Putamen (tissue), 1 donor: ENCODE measurements around the gene CBX8.

Experiments
- DNase-seq: peaks from one replicate; pipeline ENCODE4 v3.0.0-alpha.2; 2016; ENCODE audit warnings: low spot score

The CBX8 gene

GRCh38 chr17:79792984-79793923, 3.6 kb downstream of the CBX8 start:
- DNase-seq = no peak

DNA sequence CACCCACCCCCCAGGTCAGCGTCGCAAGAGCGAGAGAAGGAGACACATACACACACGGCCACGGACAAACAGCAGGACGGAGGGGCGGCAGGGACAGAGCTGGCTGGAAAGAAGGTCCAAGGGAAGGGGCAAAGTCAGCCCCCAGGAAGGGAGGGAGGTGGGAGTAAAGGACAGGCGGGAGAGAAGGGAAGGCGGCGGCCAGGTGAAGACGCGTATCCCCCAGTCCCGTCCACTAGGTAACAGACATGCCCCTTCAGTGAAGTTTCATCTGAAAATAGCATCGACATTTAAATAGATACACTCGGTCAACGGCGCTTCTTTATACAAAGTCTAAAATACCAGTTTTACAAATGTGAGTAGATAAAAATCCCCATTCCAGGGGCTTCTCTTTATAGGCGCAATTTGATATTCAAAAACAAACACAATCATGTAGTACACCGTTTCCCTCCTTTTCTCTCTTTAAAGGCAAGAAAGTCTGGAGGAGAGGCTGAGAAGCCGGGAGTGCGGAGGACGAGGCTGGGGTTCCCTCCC, 4.5 kb downstream of the CBX8 start:
- DNase-seq = no peak

DNA sequence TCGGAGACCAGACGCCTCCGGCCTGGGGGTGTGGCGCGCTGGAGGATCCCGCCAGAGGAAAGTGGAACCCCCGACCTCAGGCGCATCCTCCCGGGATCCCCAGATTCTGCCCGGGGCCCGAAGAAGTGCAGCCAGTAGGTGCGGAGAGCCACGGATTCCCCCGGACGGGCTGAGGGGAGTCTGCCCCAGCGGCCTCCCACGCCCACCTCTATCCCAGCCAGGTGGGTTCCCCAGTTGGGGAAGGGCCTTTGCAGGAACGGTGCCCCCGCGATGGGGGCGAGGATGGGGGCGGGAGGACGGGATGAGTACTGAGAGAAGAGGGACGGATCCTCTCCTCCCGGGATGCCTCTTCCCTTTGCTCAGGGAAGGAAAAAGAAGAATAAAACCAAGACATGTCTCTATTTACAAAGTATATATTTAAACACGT, 5.1 kb downstream of the CBX8 start:
- no peak for DNase-seq

GRCh38 chr17:79790805-79791734, 5.8 kb downstream of the CBX8 start:
- no peak for DNase-seq

- DNase-seq = no peak
Observed at GRCh38 chr17:79789943-79790804, 6.7 kb downstream of the CBX8 start.

DNA sequence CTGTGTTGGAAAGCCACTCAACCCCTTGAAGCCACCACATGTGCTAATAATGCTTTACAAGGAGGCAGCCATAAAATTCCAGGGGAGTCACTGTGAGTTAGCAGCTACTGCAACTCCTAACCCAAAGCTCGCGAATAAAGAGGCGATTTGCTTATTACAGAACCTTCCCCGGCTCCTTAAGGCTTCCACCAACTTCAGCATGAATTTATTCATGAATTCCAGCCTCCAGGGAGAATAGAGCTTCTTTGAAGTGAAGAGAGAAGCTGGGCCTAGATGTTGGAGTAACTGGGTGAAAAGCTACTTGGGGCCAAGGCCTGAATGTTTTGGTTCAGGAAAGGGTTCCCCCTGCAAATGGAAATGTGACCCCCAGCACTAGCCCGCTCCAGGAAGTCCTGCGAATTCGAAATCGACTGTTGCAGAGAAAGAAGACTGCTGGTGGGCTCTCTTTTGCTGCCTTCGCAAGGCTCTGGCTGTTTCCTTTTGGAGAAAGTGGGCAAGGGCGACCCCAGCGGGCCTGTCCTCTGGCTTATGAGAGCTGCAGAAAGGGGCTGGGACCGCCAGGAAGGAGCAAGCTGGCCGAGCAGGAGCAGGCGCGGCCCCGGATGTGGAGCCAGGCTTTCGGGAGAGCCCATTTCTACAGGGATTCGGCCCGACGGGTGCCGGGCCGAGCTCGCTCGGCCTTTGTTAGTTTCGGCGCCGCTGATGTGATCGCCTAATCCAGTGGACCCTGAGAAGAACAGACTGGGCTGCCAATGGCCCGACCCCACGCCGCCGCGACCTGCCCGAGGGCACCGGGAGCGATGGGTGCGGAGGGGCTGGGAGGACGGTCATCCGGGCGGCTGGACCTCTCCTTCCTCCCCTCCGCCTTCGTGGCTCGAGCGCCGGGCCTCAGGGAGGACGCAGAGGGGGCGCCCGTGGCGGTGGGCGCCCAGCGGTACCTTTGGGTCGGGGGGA, 7.6 kb downstream of the CBX8 start:
- DNase-seq = no peak

DNA sequence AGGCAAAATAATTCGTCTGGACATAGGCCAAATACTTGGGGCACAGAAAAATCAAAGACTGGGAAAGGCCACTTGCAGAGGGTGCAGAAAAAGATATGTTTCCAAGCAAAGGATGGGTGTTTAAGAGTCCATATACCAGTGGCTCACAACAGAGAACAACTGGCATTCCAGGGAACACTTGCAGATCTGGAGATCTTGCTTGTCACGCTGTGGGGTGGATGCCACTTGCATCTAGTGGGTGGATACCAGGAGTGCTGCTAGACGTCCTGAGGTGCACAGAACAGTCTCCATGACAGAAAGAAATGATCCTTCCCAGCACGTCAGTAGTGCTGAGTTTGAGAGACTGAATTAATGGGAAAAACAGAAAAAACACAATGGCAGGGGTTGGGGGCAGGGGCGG, 8.4 kb downstream of the CBX8 start:
- DNase-seq = no peak

DNA sequence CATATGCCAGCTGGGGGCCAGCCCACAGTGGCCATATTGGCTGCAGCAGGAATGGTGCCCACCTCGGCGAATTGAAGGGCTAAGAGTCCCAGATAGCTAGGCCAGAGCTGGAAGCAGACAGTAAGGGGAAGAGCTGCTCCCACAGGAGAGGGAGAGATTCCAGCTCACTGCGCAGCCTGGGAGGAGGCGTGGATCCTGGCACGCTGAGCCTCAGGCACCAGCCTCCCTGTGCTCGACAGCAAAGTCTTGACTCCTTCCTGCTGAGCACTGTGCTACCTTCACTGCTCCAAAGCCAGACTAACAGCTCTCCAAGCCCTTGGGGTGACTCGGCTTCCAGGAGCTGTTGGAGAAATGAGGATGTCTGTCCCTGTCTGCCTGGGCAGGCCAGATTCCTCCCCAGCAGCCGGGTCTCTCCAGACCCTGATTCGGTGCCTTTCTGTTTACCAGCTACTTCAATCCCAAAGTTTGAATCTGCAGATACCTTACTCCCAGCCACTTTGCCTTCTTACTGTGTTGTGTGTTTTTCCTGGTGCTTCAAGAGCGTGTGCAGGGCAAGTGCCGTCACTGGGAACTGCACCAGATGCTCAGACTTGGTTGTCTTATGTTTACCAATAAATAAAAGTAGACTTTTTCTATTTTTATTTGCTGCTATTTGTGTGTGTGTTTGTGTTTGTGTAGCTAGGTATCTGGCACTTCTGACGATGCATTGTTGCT, 9.8 kb downstream of the CBX8 start:
- DNase-seq = no peak

GRCh38 chr17:79785900-79786810, 10.7 kb downstream of the CBX8 start:
- DNase-seq = no peak

GRCh38 chr17:79785017-79785899, 11.6 kb downstream of the CBX8 start:
- no peak for DNase-seq

- DNase-seq = no peak
Observed at GRCh38 chr17:79784353-79785016, 12.4 kb downstream of the CBX8 start.

DNA sequence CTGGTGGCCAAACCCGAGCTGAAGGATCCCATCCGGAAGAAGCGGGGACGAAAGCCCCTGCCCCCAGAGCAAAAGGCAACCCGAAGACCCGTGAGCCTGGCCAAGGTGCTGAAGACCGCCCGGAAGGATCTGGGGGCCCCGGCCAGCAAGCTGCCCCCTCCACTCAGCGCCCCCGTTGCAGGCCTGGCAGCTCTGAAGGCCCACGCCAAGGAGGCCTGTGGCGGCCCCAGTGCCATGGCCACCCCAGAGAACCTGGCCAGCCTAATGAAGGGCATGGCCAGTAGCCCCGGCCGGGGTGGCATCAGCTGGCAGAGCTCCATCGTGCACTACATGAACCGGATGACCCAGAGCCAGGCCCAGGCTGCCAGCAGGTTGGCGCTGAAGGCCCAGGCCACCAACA, 13.0 kb downstream of the CBX8 start:
- DNase-seq = no peak

DNA sequence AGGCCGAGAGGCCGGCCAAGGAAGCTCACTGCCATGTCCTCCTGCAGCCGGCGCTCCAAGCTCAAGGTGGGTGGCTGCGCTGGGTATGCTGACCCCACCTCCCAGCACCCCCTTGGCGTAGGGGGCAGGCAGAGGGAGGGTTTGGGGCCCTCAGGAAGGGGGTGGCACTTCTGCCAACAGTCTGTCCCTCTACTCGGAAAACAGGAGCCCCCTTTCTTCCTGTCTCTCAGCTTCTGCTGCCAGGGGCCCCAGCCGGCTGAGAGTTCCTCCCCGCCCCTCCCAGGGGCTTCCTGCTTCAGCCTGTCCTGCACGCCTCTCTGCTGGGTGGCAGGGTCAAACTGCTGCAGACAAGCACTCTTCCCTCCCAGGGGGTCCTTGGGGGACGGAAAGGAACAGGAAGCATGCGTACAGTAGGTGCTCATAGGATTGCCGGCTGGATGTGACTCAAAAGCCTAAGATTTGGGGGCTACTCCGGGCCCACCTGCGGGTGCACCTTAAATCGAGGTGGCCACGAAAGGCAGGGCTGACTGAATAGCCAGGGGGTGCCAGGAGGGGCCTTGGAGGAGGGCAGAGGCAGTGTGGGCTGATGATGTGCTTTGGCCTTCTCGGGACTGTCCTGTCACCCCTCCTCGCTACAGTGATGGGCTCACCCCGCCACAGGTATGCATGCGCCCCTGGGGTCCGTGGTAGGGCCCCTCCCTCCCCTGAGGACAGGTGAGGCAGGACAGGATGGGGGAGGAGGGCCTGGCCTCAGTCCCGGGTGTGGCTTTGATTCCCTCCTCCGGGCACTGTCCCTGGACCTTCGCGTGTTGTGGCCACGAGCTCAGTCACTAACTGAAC, 14.9 kb downstream of the CBX8 start:
- DNase-seq = no peak

DNA sequence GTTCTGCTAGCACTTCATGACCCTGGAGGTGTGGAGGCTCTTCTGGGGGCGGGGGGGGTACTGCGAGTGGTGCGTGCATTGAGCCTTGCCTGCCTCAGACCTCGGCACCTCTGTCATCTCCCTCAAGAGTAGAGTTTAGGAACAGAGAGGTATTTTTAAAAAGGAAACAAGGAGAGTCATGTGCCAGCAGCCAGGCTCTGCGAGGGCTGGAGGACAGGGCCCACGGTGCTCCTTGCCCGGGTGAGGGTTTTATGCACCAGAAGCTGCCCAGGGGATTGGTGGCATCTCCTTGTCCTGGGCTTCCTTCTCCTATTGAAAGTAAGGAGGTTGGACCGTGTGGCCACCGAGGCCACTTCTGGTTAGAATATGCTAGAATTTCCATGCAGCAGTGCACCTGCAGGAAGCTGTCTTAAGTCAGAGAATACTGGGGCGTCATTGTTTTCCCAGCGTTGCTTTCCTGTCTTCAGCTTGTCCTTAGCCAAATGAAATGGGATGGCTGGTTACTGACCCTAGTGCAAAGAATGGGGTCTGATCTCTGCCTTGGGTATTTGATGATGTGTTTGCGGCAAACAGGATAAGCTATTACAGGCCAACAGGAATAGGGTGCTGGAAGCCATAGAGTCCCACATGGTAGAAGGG, 15.7 kb downstream of the CBX8 start:
- DNase-seq = no peak

GRCh38 chr17:79779661-79780365, 17.1 kb downstream of the CBX8 start:
- DNase-seq = no peak
